ENCODE results near the gene HNRNPC.

GRCh38 chr14:21227981-21228380 lies 41.3 kb downstream of the HNRNPC start:
- TF ChIP-seq, protein P1, sequence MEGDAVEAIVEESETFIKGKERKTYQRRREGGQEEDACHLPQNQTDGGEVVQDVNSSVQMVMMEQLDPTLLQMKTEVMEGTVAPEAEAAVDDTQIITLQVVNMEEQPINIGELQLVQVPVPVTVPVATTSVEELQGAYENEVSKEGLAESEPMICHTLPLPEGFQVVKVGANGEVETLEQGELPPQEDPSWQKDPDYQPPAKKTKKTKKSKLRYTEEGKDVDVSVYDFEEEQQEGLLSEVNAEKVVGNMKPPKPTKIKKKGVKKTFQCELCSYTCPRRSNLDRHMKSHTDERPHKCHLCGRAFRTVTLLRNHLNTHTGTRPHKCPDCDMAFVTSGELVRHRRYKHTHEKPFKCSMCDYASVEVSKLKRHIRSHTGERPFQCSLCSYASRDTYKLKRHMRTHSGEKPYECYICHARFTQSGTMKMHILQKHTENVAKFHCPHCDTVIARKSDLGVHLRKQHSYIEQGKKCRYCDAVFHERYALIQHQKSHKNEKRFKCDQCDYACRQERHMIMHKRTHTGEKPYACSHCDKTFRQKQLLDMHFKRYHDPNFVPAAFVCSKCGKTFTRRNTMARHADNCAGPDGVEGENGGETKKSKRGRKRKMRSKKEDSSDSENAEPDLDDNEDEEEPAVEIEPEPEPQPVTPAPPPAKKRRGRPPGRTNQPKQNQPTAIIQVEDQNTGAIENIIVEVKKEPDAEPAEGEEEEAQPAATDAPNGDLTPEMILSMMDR (conservative IDR thresholded peaks at IDR 0.05), result no peak
- TF ChIP-seq ZFX (IDR thresholded peaks at IDR 0.05), result no peak
